ENCODE data around the gene ACSS2.

ACSS2 gene

DNA sequence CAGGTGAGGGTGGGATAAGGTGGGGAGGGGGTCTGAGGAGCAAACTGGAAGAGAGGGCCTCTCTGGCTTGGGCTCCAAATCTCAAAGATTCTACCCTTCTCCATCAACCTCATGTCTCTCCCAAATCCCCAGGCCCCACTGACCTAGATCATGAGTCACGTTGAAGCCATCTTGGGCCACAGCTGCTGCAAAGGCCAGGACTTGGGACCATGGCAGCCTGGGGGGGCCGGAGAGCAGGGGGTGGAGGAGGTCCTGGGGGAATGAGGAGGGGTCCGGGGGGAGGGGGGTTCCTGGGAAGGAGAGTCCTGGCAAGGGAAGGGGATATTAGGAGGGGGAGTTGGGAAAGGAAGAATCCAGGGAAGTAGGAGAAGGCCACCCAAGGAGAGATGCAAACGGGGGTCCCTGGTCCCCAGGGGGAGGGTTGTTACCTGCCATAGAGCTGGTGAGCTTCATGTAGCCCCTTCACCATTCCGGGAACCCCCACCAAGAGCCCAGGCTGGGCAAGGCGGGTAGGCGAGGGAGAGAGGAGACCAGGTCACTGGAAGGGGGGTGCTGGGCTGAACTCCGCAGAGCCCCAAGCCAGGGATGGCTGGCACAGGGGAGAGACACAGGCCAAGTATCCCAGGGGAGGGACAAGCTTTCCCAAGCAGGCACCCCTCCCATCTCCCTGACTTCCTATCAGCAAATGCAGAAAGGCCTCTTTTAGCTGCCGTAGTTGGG is 16.4 kb upstream of the ACSS2 start:
- ChIA-PET CTCF (interaction anchor here (1.2 to 1.3 kb wide), 2 partner anchors 12 to 13 kb away, joined by 5 to 6 read pairs; partner anchors contain the start of gene GGT7), POLR2A (no interaction called here)
- TF ChIP-seq CTCF (IDR thresholded peaks at IDR 0.05; ENCODE audit: insufficient read depth, low read length, missing control alignments), result no peak
- no peak for DNase-seq (ENCODE audit: low read depth, low spot score)
- no peak overlapping the region for H3K4me3 ChIP-seq (ENCODE audit: low read depth, low read length)

DNA sequence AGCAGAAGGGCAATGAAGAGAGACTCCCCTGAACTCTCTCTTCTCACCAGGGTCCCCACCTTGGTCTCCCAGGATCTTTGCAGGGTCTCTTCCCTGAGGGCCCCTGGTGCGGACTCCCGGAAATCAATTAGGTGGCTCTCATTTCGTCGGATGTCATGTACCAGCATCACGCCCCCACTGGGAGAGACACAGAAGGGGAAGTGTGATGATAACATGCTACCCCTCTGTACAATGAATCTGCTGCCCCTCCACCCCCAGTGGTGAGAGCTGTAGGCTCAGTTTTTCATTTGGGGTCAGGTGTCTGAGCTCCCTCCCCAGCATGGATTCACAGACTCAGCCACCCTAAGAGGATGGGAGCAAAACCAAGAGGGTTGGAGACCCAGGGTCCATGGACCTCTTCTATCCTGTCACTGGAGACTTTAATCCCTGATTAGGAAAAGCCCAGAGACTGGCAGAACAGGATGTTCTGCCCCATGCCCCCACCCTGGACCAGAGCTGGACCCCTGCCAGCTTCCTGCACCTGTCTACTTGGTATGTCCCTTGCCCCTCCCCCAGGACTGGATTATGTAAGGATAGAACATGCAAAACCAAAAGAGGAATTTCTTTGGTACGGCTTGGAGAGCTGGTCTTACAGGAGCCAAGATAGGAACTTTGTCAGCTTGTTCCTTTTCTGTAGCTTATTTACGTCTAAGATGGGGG is 14.9 kb upstream of the ACSS2 start:
- no peak for TF ChIP-seq CTCF (IDR thresholded peaks at IDR 0.05; ENCODE audit: insufficient read depth, low read length, missing control alignments)
- DNase-seq (ENCODE audit: low read depth, low spot score), result no peak
- CTCF ChIA-PET, result interaction anchor here (1.3 to 2.5 kb wide), 3 partner anchors 10 to 87 kb away, joined by 5 to 10 read pairs (median 6); no protein-coding TSS in a partner anchor
- POLR2A ChIA-PET, result no interaction called here
- H3K4me3 ChIP-seq (ENCODE audit: low read depth, low read length), result no peak overlapping the region

- TF ChIP-seq CTCF (IDR thresholded peaks at IDR 0.05; ENCODE audit: insufficient read depth, low read length, missing control alignments), result no peak
- no peak overlapping the region for H3K4me3 ChIP-seq (ENCODE audit: low read depth, low read length)
- no peak for DNase-seq (ENCODE audit: low read depth, low spot score)
- ChIA-PET POLR2A (no interaction called here), CTCF (interaction anchor here (1.4 to 2.5 kb wide), 4 partner anchors 10 to 86 kb away, joined by 4 to 10 read pairs (median 7); partner anchors contain the start of gene GGT7)
Observed at GRCh38 chr20:34862724-34863123, 13.7 kb upstream of the ACSS2 start.

DNA sequence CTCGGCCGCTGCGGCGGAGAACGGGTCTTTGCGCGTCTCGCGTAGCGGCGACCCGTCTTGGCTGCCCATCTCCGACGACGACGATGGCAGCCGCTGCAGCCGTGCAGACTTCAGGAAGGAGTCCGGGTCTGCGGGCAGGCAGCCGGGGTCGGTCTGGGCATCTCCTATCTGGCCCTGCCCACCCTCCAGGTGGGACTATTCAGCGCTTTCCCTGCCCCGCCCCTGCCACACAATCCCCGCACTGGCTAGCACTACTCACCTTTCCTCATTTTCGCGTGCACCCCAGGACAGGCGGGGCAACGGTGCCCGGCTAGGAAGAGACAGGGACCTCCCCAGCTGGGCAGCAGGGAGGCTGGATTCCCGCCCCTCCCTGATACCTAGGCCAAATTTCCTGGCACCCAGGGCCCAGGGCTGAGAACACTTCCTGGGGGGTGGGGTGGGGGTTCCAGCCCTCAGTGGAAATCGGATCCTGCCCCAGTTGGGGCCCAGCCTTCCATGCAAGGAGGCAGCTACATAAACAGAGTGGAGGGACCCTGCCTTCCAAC is 12.9 kb upstream of the ACSS2 start:
- no peak for TF ChIP-seq CTCF (IDR thresholded peaks at IDR 0.05; ENCODE audit: insufficient read depth, low read length, missing control alignments)
- no peak for DNase-seq (ENCODE audit: low read depth, low spot score)
- CTCF ChIA-PET, result interaction anchor here (1.2 to 2.1 kb wide), 6 partner anchors 9 to 85 kb away, joined by 4 to 9 read pairs (median 6); partner anchors contain the start of gene GGT7
- H3K4me3 ChIP-seq (ENCODE audit: low read depth, low read length), result no peak overlapping the region
- POLR2A ChIA-PET, result no interaction called here

GRCh38 chr20:34864216-34864615 is 12.2 kb upstream of the ACSS2 start:
- H3K4me3 ChIP-seq (ENCODE audit: low read depth, low read length), result no peak overlapping the region
- ChIA-PET CTCF (interaction anchor here (1.2 to 2.0 kb wide), 4 partner anchors 8 to 84 kb away, joined by 4 to 8 read pairs (median 6); partner anchors contain the start of gene GGT7), POLR2A (no interaction called here)
- no peak for DNase-seq (ENCODE audit: low read depth, low spot score)
- no peak for TF ChIP-seq CTCF (IDR thresholded peaks at IDR 0.05; ENCODE audit: insufficient read depth, low read length, missing control alignments)

Data from AG04449 (cell line).